HEK293 (cell line): ENCODE measurements around the gene OR2H1.

Source experiments
- CTCF ChIA-PET: fragments of 350-600 bp; formaldehyde crosslinking; extraction: SDS; loops from one replicate; lab custom pipeline; 2021; ENCODE audit warnings: antibody characterized with exemption; lab: Yijun Ruan, JAX
- POLR2A ChIA-PET: fragments of 300-600 bp; formaldehyde crosslinking; extraction: SDS; loops from one replicate; lab custom pipeline; 2020; ENCODE audit warnings: antibody characterized with exemption, inconsistent platforms; lab: Yijun Ruan, JAX
- H3K27ac ChIP-seq: fragments of 200-500 bp; sonication (Bioruptor generic); 2 replicates; pipeline ENCODE4 v1.5.1; 2014; ENCODE audit warnings: low read depth, low read length, control low read depth, inconsistent platforms; ENCODE audit errors: extremely low read depth
- H3K36me3 ChIP-seq, 2 experiments: fragments of 200-500 bp in 1 of 2; sonication (Bioruptor generic) in 1 of 2; 1 replicate in 1 of 2; 2 replicates in 1 of 2; pipeline ENCODE4 v1.5.1; 2014 to 2017; ENCODE audit warnings: inconsistent platforms in 2 of 2, low read length in 2 of 2; ENCODE audit not compliant: control insufficient read depth in 2 of 2, insufficient read depth in 1 of 2
- H3K4me1 ChIP-seq: fragments of 200-500 bp; sonication (Bioruptor generic); 2 replicates; pipeline ENCODE4 v1.5.1; 2014; ENCODE audit warnings: mild to moderate bottlenecking, low read length, inconsistent platforms; ENCODE audit not compliant: control insufficient read depth, insufficient read depth
- H3K4me3 ChIP-seq: 2 replicates; pipeline ENCODE4 v1.5.1; 2011; ENCODE audit warnings: low read depth, mild to moderate bottlenecking, control low read depth, low read length, moderate library complexity
- H3K9me3 ChIP-seq: fragments of 200-500 bp; sonication (Bioruptor generic); 2 replicates; pipeline ENCODE4 v1.5.1; 2014; ENCODE audit warnings: low read depth, low read length, inconsistent platforms; ENCODE audit not compliant: control insufficient read depth, insufficient read depth
- BCL11A ChIP-seq: fragments of 450-650 bp; formaldehyde crosslinking; IDR thresholded peaks from 2 replicates; pipeline ENCODE4 v1.5.1; 2016; ENCODE audit warnings: low read depth, missing biosample characterization, missing genetic modification characterization
- CTCF ChIP-seq: fragments of 450-650 bp; formaldehyde crosslinking; IDR thresholded peaks from 2 replicates; pipeline ENCODE4 v1.5.1; 2016; ENCODE audit warnings: missing biosample characterization, missing genetic modification characterization
- EGR2 ChIP-seq: fragments of 450-650 bp; formaldehyde crosslinking; IDR thresholded peaks from 2 replicates; pipeline ENCODE4 v1.5.1; 2016; ENCODE audit warnings: low read depth, missing biosample characterization, missing genetic modification characterization
- GLIS1 ChIP-seq: fragments of 450-650 bp; formaldehyde crosslinking; IDR thresholded peaks from 2 replicates; pipeline ENCODE4 v1.5.1; 2016; ENCODE audit warnings: missing biosample characterization, missing genetic modification characterization
- GLIS2 ChIP-seq: fragments of 450-650 bp; formaldehyde crosslinking; IDR thresholded peaks from 2 replicates; pipeline ENCODE4 v1.5.1; 2016; ENCODE audit warnings: missing biosample characterization, missing genetic modification characterization
- KLF1 ChIP-seq: fragments of 450-650 bp; formaldehyde crosslinking; IDR thresholded peaks from 2 replicates; pipeline ENCODE4 v1.5.1; 2016; ENCODE audit warnings: missing biosample characterization, missing genetic modification characterization
- KLF16 ChIP-seq: fragments of 450-650 bp; formaldehyde crosslinking; IDR thresholded peaks from 2 replicates; pipeline ENCODE4 v1.5.1; 2017; ENCODE audit warnings: missing biosample characterization, missing genetic modification characterization
- MEIS1 ChIP-seq: sonication (generic); formaldehyde crosslinking; IDR thresholded peaks from 2 replicates; pipeline ENCODE4 v1.8.1; 2022; ENCODE audit warnings: missing genetic modification reagents, mild to moderate bottlenecking, borderline replicate concordance
- YY1 ChIP-seq: fragments of 450-650 bp; formaldehyde crosslinking; IDR thresholded peaks from 2 replicates; pipeline ENCODE4 v1.5.1; 2018; ENCODE audit warnings: missing biosample characterization, missing genetic modification characterization
- ZBTB11 ChIP-seq: fragments of 450-650 bp; formaldehyde crosslinking; conservative IDR thresholded peaks from 2 replicates; pipeline ENCODE4 v1.5.1; 2016; ENCODE audit warnings: low read depth, missing biosample characterization, missing genetic modification characterization
- ZIC2 ChIP-seq: fragments of 450-650 bp; formaldehyde crosslinking; IDR thresholded peaks from 2 replicates; pipeline ENCODE4 v1.5.1; 2016; ENCODE audit warnings: missing biosample characterization, missing genetic modification characterization
- ZNF114 ChIP-seq: fragments of 450-650 bp; formaldehyde crosslinking; IDR thresholded peaks from 2 replicates; pipeline ENCODE4 v1.5.0; 2017; ENCODE audit warnings: missing biosample characterization, missing genetic modification characterization
- ZNF140 ChIP-seq: fragments of 450-650 bp; formaldehyde crosslinking; IDR thresholded peaks from 2 replicates; pipeline ENCODE4 v1.5.1; 2016; ENCODE audit warnings: missing biosample characterization, missing genetic modification characterization
- ZNF16 ChIP-seq: fragments of 450-650 bp; formaldehyde crosslinking; IDR thresholded peaks from 2 replicates; pipeline ENCODE4 v1.5.1; 2016; ENCODE audit warnings: low read depth, missing biosample characterization, missing genetic modification characterization
- ZNF2 ChIP-seq: fragments of 450-650 bp; formaldehyde crosslinking; IDR thresholded peaks from 2 replicates; pipeline ENCODE4 v1.5.1; 2016; ENCODE audit warnings: missing biosample characterization, missing genetic modification characterization
- ZNF211 ChIP-seq: fragments of 450-650 bp; formaldehyde crosslinking; IDR thresholded peaks from 2 replicates; pipeline ENCODE4 v1.5.1; 2016; ENCODE audit warnings: low read depth, missing biosample characterization, missing genetic modification characterization
- ZNF214 ChIP-seq: fragments of 450-650 bp; formaldehyde crosslinking; IDR thresholded peaks from 2 replicates; pipeline ENCODE4 v1.5.1; 2017; ENCODE audit warnings: missing biosample characterization, mild to moderate bottlenecking, missing genetic modification characterization, borderline replicate concordance
- ZNF239 ChIP-seq: fragments of 450-650 bp; formaldehyde crosslinking; IDR thresholded peaks from 2 replicates; pipeline ENCODE4 v1.5.1; 2016; ENCODE audit warnings: missing biosample characterization, missing genetic modification characterization
- ZNF48 ChIP-seq: fragments of 450-650 bp; formaldehyde crosslinking; IDR thresholded peaks from 2 replicates; pipeline ENCODE4 v1.5.1; 2016; ENCODE audit warnings: missing biosample characterization, missing genetic modification characterization
- ZNF513 ChIP-seq: fragments of 450-650 bp; IDR thresholded peaks from 2 replicates; pipeline ENCODE4 v1.5.1; 2018; ENCODE audit warnings: missing biosample characterization, missing genetic modification characterization
- ZNF530 ChIP-seq: fragments of 450-650 bp; formaldehyde crosslinking; IDR thresholded peaks from 2 replicates; pipeline ENCODE4 v1.5.1; 2016; ENCODE audit warnings: low read depth, missing biosample characterization, missing genetic modification characterization
- ZNF544 ChIP-seq: fragments of 450-650 bp; formaldehyde crosslinking; IDR thresholded peaks from 2 replicates; pipeline ENCODE4 v1.5.0; 2017; ENCODE audit warnings: missing biosample characterization, missing genetic modification characterization
- ZNF571 ChIP-seq: fragments of 450-650 bp; formaldehyde crosslinking; IDR thresholded peaks from 2 replicates; pipeline ENCODE4 v1.5.0; 2017; ENCODE audit warnings: missing biosample characterization, missing genetic modification characterization
- ZNF639 ChIP-seq: fragments of 450-650 bp; formaldehyde crosslinking; IDR thresholded peaks from 2 replicates; pipeline ENCODE4 v1.5.1; 2016; ENCODE audit warnings: missing biosample characterization, missing genetic modification characterization
- ZNF776 ChIP-seq: fragments of 450-650 bp; formaldehyde crosslinking; IDR thresholded peaks from 2 replicates; pipeline ENCODE4 v1.5.0; 2017; ENCODE audit warnings: missing biosample characterization, missing genetic modification characterization, borderline replicate concordance
- ZNF843 ChIP-seq: fragments of 450-650 bp; formaldehyde crosslinking; IDR thresholded peaks from 2 replicates; pipeline ENCODE4 v1.5.1; 2016; ENCODE audit warnings: missing biosample characterization, missing genetic modification characterization

The OR2H1 gene

GRCh38 chr6:29509239-29509638, 52.3 kb downstream of the OR2H1 start (continued):
- TF ChIP-seq CTCF (tag by site-specific recombination) (no peak), ZNF214 (no peak), ZNF2 (no peak)
- TF ChIP-seq, all 188 proteins: peak for 0

- CTCF ChIA-PET: interaction anchor here (0.7 to 1.6 kb wide), 3 partner anchors 72 to 1401 kb away, joined by 3 to 9 read pairs (median 3); partner anchors contain the start of gene OR12D1
Measured at GRCh38 chr6:29509711-29510110, 52.8 kb downstream of the OR2H1 start.

GRCh38 chr6:29510202-29510601, 53.2 kb downstream of the OR2H1 start:
- no peaks in the 10 kb centered on the region for H3K9me3 ChIP-seq
- CTCF ChIA-PET: interaction anchor here (0.5 to 1.6 kb wide), 12 partner anchors 10 to 1401 kb away, joined by 3 to 9 read pairs (median 3); partner anchors contain the start of gene OR12D1
- POLR2A ChIA-PET: no interaction called here
- H3K36me3 ChIP-seq: no peaks in the 10 kb centered on the region
- H3K4me3 ChIP-seq: no peak overlapping the region
- no peak overlapping the region for H3K27ac ChIP-seq
- H3K4me1 ChIP-seq: peaks cover 8% of the 10 kb centered on the region; the same call in 1 of the 2 replicates
- no peak for TF ChIP-seq GLIS2
- TF ChIP-seq GLIS1 (tag by site-specific recombination): peak; percentile 80
- no peak for TF ChIP-seq ZNF571
- no peak for TF ChIP-seq ZNF544
- TF ChIP-seq BCL11A (tag by site-specific recombination): no peak
- peak; percentile 25; the same call in 1 of the 2 replicates for TF ChIP-seq ZBTB11 (tag by site-specific recombination)
- no peak for TF ChIP-seq KLF1
- no peak for TF ChIP-seq MEIS1 (CRISPR knock-in tag)
- TF ChIP-seq YY1 (tag by site-specific recombination): no peak
- TF ChIP-seq ZNF48 (tag by site-specific recombination): no peak
- no peak for TF ChIP-seq ZNF639 (tag by site-specific recombination)
- 0 out of 2 replicates have a peak, but pooled peaks have one; percentile 12 for TF ChIP-seq EGR2
- peak; percentile 81 for TF ChIP-seq ZIC2 (tag by site-specific recombination)
- 0 out of 2 replicates have a peak, but pooled peaks have one; percentile 30 for TF ChIP-seq ZNF843 (tag by site-specific recombination)

More at GRCh38 chr6:29509711-29510110, 52.8 kb downstream of the OR2H1 start:
- Histone ChIP-seq H3K36me3 (no peaks in the 10 kb centered on the region), H3K4me1 (peaks cover 8% of the 10 kb centered on the region; the same call in 1 of the 2 replicates), H3K27ac (no peak overlapping the region), H3K4me3 (no peak overlapping the region), H3K9me3 (no peaks in the 10 kb centered on the region)
- TF ChIP-seq ZNF211 (no peak), ZNF513 (no peak), ZNF639 (tag by site-specific recombination) (no peak), ZNF16 (no peak), ZNF140 (tag by site-specific recombination) (no peak), ZNF776 (tag by site-specific recombination) (no peak), ZNF114 (tag by site-specific recombination) (no peak), ZNF530 (tag by site-specific recombination) (no peak), KLF16 (tag by site-specific recombination) (no peak), ZNF239 (tag by site-specific recombination) (no peak)
- POLR2A ChIA-PET: no interaction called here
